Endothelial cell (in vitro differentiated cells): ENCODE results near the gene ZNF248. TPM values are rescaled to one million over a fixed set of nuclear protein-coding genes. Genes with fewer than 3 reads are reported as not detected.

Experiments
- DNase-seq: peaks from one replicate; pipeline ENCODE4 v3.0.0; 2021; ENCODE audit warnings: low spot score
- H3K27ac Mint-ChIP-seq: one replicate; pipeline ENCODE4 v1.8.0; 2021; ENCODE audit warnings: mixed read lengths, inconsistent platforms; ENCODE audit not compliant: unreplicated experiment
- H3K27me3 Mint-ChIP-seq: one replicate; pipeline ENCODE4 v1.8.0; 2021; ENCODE audit warnings: mild to moderate bottlenecking, moderate library complexity, mixed read lengths, inconsistent platforms; ENCODE audit not compliant: unreplicated experiment
- H3K36me3 Mint-ChIP-seq: one replicate; pipeline ENCODE4 v1.8.0; 2021; ENCODE audit warnings: mild to moderate bottlenecking, low read depth, mixed read lengths, inconsistent platforms; ENCODE audit not compliant: unreplicated experiment
- H3K4me1 Mint-ChIP-seq: one replicate; pipeline ENCODE4 v1.8.0; 2021; ENCODE audit warnings: mild to moderate bottlenecking, mixed read lengths, inconsistent platforms; ENCODE audit not compliant: unreplicated experiment
- H3K4me3 Mint-ChIP-seq: one replicate; pipeline ENCODE4 v1.8.0; 2021; ENCODE audit warnings: mild to moderate bottlenecking, mixed read lengths, inconsistent platforms; ENCODE audit not compliant: unreplicated experiment
- H3K9me3 Mint-ChIP-seq: one replicate; pipeline ENCODE4 v1.8.0; 2021; ENCODE audit warnings: mixed read lengths, inconsistent platforms; ENCODE audit not compliant: unreplicated experiment
- CTCF ChIP-seq: fragments of 200-600 bp; sonication (generic); IDR thresholded peaks from one replicate; pipeline ENCODE4 v1.5.0; 2021; ENCODE audit warnings: antibody characterized with exemption; ENCODE audit not compliant: unreplicated experiment
- total RNA-seq: library from RNA; stranded (reverse); fragmentation: NEBNext Ultra II Directional; extraction: Animal tissue kit (Norgen Biotek cat#: 25700); gene quantifications from one replicate; pipeline ENCODE4 v1.2.1, GENCODE V29; 2021; ENCODE audit not compliant: unreplicated experiment

Gene ZNF248
- total RNA-seq, 1 donor from 2014 or later: 6.3 TPM

GRCh38 chr10:37812290-37812689, 45.1 kb downstream of the ZNF248 start:
- H3K27ac Mint-ChIP-seq: no peak overlapping the region
- H3K4me1 Mint-ChIP-seq: no peaks in the 10 kb centered on the region
- H3K4me3 Mint-ChIP-seq: no peak overlapping the region
- no peak for TF ChIP-seq CTCF
- no peak for DNase-seq
- peaks cover 7% of the 10 kb centered on the region for H3K36me3 Mint-ChIP-seq
- H3K27me3 Mint-ChIP-seq: peaks cover 2% of the 10 kb centered on the region
- H3K9me3 Mint-ChIP-seq: peaks cover 29% of the 10 kb centered on the region

- TF ChIP-seq CTCF: no peak
- H3K27ac Mint-ChIP-seq: no peak overlapping the region
- no peaks in the 10 kb centered on the region for H3K27me3 Mint-ChIP-seq
- peaks cover 9% of the 10 kb centered on the region for H3K9me3 Mint-ChIP-seq
- no peaks in the 10 kb centered on the region for H3K4me1 Mint-ChIP-seq
- no peak overlapping the region for H3K4me3 Mint-ChIP-seq
- DNase-seq: no peak
- H3K36me3 Mint-ChIP-seq: no peaks in the 10 kb centered on the region
Measured at GRCh38 chr10:37803269-37803668, 54.1 kb downstream of the ZNF248 start.

- Mint-ChIP-seq H3K27ac (no peak overlapping the region), H3K36me3 (no peaks in the 10 kb centered on the region), H3K27me3 (no peaks in the 10 kb centered on the region), H3K4me3 (no peak overlapping the region), H3K9me3 (peaks cover 9% of the 10 kb centered on the region), H3K4me1 (no peaks in the 10 kb centered on the region)
- no peak for DNase-seq
- TF ChIP-seq CTCF: no peak
Measured at GRCh38 chr10:37801557-37801956, 55.9 kb downstream of the ZNF248 start.

- DNase-seq: no peak
- no peak overlapping the region for H3K4me3 Mint-ChIP-seq
- H3K9me3 Mint-ChIP-seq: peaks cover 24% of the 10 kb centered on the region
- no peaks in the 10 kb centered on the region for H3K27me3 Mint-ChIP-seq
- no peak for TF ChIP-seq CTCF
- peaks cover 3% of the 10 kb centered on the region for H3K36me3 Mint-ChIP-seq
- no peak overlapping the region for H3K27ac Mint-ChIP-seq
- no peaks in the 10 kb centered on the region for H3K4me1 Mint-ChIP-seq
Measured at GRCh38 chr10:37794305-37794976, 63.0 kb downstream of the ZNF248 start.

GRCh38 chr10:37789590-37789989, 67.8 kb downstream of the ZNF248 start:
- H3K27ac Mint-ChIP-seq: no peak overlapping the region
- H3K9me3 Mint-ChIP-seq: peaks cover 26% of the 10 kb centered on the region

More at GRCh38 chr10:37789590-37789989, 67.8 kb downstream of the ZNF248 start:
- Mint-ChIP-seq H3K27me3 (no peaks in the 10 kb centered on the region), H3K4me3 (no peak overlapping the region), H3K36me3 (peaks cover 5% of the 10 kb centered on the region), H3K4me1 (no peaks in the 10 kb centered on the region)
- no peak for TF ChIP-seq CTCF
- no peak for DNase-seq
